HG03460 (cell line): ENCODE data around the gene DST.

Experiments used
- ATAC-seq: cut with Tn5 transposase; IDR thresholded peaks from one replicate; pipeline ENCODE4 v1.9.1; 2021; ENCODE audit not compliant: unreplicated experiment

The DST gene

DNA sequence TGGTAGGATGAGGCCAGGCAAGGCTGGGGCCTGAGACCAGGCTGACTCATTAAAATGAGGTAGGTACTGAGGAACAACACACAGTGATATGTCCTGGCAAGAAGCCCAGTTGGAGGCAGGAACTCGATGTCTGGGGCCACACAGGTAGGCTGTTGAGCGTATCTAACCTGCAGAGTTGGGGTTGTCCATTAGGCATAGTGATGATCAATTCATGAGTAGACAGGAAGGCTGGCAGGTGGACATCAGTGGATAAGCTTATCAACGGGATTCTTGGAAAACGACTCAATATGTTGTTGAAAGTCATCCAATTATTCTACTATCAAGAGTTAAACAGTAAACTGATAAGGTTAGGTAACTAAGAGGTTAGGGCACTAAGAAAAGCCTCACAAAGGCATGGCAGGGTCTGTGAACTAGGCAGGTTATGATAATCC lies 202.1 kb downstream of the DST start:
- no peak for ATAC-seq

GRCh38 chr6:56437171-56437900 lies 205.4 kb downstream of the DST start:
- no peak for ATAC-seq

GRCh38 chr6:56435754-56436153 lies 206.9 kb downstream of the DST start:
- ATAC-seq, result no peak

- no peak for ATAC-seq
Observed at GRCh38 chr6:56435326-56435725, 207.4 kb downstream of the DST start.

DNA sequence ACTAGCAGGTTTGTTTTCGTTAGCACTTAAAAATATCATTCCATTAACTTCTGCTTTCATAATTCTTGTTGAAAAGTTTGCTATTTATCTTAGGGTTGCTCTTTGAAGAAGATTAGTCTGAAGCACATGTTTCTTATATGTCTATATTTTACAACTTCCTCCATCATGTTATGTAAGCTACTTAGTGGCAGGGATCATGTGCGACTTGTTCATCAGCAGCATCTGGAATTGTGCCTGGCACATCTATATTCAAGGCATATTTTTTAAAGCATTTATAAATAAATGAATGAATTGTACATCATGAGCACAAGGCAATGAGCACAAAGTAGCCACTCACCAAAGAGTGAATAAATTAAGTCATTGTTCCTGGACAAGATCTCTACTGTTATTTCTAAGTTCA lies 208.1 kb downstream of the DST start:
- ATAC-seq, result no peak

DNA sequence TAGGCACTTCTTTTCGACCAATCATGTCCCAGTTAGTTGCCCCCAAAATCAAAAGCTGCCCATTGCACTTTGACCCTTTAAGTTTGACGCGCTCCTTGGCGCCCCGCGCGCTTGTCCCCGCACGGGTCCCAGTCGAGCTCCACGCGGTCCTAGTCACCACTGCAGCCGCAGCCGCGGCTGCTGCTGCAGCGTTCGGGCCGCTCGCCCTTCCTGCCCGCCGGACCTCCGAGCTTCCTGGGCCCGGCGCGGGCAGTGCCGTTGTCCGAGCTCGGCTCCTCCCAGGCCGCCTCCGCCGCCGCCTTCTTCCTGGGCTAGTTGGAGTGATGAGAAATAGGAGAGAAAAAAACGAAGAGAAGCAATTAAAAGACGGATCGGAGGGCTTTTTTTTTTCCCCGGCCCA lies 209.6 kb downstream of the DST start:
- ATAC-seq, result no peak

DNA sequence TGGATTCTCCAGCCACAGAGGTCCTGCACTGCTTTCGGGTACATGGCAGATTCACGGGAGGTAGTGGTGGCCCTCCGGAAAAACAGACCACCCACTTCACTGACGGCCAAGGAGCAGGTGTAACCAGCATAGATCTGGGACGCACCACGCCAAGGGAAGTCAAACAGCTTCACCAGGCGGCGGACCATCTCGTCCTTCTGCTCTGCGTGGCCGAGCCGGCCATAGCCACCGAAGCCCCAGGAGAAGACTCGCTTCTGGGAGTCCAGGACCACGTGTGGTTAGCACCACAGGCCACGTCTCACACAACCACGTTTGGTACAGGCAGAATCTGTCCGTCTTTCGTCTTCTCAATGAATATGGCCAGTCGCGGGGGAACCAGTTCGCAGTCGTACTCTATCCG lies 210.5 kb downstream of the DST start:
- ATAC-seq, result no peak

- no peak for ATAC-seq
Observed at GRCh38 chr6:56430629-56431600, 211.8 kb downstream of the DST start.

GRCh38 chr6:56424542-56425083 lies 218.1 kb downstream of the DST start:
- no peak for ATAC-seq

DNA sequence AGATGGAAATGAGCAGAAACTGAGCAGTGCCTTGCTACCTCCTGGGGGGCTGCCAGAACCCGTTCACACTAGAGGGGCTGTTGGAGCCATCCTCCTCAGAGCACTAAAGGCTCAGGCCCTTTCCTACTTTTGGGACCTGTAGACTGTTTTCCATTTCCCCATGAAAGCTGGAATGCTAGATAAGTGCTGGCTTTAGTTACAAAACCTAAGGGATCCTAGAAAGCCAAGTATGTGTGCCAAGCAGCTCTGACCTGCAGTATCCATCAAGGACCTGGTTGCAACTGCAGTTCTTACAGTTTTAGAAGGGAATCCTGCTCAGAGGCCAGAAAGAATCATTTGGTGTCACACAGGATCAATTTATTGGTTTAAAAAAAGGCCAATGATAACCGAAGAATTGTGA lies 218.6 kb downstream of the DST start:
- no peak for ATAC-seq

- ATAC-seq, result no peak
Observed at GRCh38 chr6:56420296-56420695, 222.4 kb downstream of the DST start.

- ATAC-seq, result no peak
Observed at GRCh38 chr6:56419191-56419590, 223.5 kb downstream of the DST start.

DNA sequence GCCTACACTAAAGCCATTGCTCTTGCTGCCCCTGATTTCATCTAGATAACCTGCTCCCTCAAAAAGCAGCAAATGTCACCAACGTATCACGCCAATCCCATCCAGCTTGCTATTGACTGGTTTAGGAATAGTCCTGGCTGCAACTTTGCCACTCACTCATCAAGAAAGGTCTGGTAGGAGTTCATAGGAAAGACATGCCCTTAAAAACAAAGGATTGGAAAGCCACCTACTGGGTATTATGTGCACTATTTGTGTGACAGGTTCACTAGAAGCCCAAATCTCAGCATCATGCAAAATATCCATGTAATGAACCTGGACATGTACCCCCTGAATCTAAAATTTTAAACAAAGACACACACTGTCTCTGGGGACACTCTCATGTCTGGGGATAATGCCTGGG lies 224.9 kb downstream of the DST start:
- no peak for ATAC-seq

- ATAC-seq, result no peak
Observed at GRCh38 chr6:56416247-56416646, 226.4 kb downstream of the DST start.

GRCh38 chr6:56408976-56409375 lies 233.7 kb downstream of the DST start:
- no peak for ATAC-seq
